ENCODE results near the gene TMEM167A.

The TMEM167A gene

GRCh38 chr5:83031381-83031780 is 45.8 kb downstream of the TMEM167A start:
- H3K4me1 ChIP-seq (ENCODE audit: low read length) = peaks cover 5% of the 10 kb centered on the region

GRCh38 chr5:83029912-83030311 is 47.3 kb downstream of the TMEM167A start:
- Histone ChIP-seq H3K9ac (ENCODE audit: low read length) (no peak overlapping the region), H3K9me2 (replicated peaks; ENCODE audit: insufficient read depth, low read length) (no peaks in the 10 kb centered on the region), H2AFZ (ENCODE audit: low read length) (no peak overlapping the region), H3K27ac (ENCODE audit: low read length) (no peak overlapping the region), H3K36me3 (replicated peaks; ENCODE audit: insufficient read depth, low read length) (no peaks in the 10 kb centered on the region), H4K20me1 (ENCODE audit: insufficient read depth, low read length) (no peaks in the 10 kb centered on the region), H3F3A (ENCODE audit: insufficient read depth, low read length) (no peaks in the 10 kb centered on the region), H3K27me3 (replicated peaks; ENCODE audit: insufficient read depth, low read length) (no peaks in the 10 kb centered on the region), H3K4me3 (ENCODE audit: low read length) (no peak overlapping the region), H3K4me1 (ENCODE audit: low read length) (peaks cover 5% of the 10 kb centered on the region), H3K4me2 (ENCODE audit: low read depth, low read length) (no peak overlapping the region), H3K79me2 (ENCODE audit: low read length) (no peaks in the 10 kb centered on the region), H3K9me3 (replicated peaks; ENCODE audit: insufficient read depth, low read length) (no peaks in the 10 kb centered on the region)
- no peak for TF ChIP-seq EZH2 (optimal IDR thresholded peaks at IDR 0.05; ENCODE audit: low read depth, low read length)
- no peak for DNase-seq

More at GRCh38 chr5:83031381-83031780, 45.8 kb downstream of the TMEM167A start:
- TF ChIP-seq EZH2 (optimal IDR thresholded peaks at IDR 0.05; ENCODE audit: low read depth, low read length) (no peak), EZH2phosphoT487 (IDR thresholded peaks at IDR 0.05; ENCODE audit: low read length) (no peak), CTCF (IDR thresholded peaks at IDR 0.05; ENCODE audit: low read length) (no peak)
- H3K9ac ChIP-seq (ENCODE audit: low read length) = no peak overlapping the region
- no peaks in the 10 kb centered on the region for H3K27me3 ChIP-seq (replicated peaks; ENCODE audit: insufficient read depth, low read length)
- no peaks in the 10 kb centered on the region for H3K36me3 ChIP-seq (replicated peaks; ENCODE audit: insufficient read depth, low read length)
- H3K27ac ChIP-seq (ENCODE audit: low read length) = no peak overlapping the region
- H4K20me1 ChIP-seq (ENCODE audit: insufficient read depth, low read length) = no peaks in the 10 kb centered on the region
- no peak overlapping the region for H3K4me3 ChIP-seq (ENCODE audit: low read length)
- no peak for DNase-seq
- no peaks in the 10 kb centered on the region for H3F3A ChIP-seq (ENCODE audit: insufficient read depth, low read length)
- H2AFZ ChIP-seq (ENCODE audit: low read length) = no peak overlapping the region
- no peak overlapping the region for H3K4me2 ChIP-seq (ENCODE audit: low read depth, low read length)
- H3K9me3 ChIP-seq (replicated peaks; ENCODE audit: insufficient read depth, low read length) = no peaks in the 10 kb centered on the region
- H3K9me2 ChIP-seq (replicated peaks; ENCODE audit: insufficient read depth, low read length) = no peaks in the 10 kb centered on the region
- H3K79me2 ChIP-seq (ENCODE audit: low read length) = no peaks in the 10 kb centered on the region

DNA sequence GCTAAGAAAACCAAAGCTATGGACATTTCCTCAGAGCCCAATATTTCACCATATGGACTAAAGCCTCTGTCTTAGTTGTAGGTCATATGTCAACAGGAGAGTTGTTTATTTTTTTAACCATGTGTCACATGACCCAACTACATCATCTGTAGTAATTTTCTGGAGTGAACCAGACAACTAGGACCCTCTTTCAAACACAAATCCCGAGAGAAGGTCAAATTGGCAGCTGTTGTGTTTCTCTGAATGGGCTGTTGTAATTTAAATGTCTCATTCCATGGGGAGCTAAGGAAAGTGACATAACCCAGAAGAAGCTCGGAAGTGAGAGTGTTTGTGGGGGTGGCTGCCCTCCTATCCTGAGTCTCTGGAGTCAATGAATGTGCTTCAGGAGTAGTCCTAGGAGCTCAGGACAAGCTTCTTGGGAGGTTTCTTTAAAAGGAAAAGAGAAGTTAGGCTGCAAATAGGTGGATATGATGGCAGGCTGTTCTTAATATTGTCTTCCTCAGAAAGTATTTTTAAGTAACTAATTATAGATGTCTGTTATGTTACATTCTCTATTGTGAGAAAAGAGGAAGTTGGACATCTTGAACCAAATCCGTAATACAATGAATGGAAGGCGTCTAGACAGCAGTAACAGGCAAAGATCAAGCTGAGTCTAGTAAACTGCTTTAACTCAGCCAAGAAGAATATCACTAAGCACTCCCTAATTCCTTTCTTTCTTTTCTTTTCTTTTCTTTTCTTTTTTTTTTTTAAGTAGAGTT is 50.1 kb downstream of the TMEM167A start:
- peak; percentile 15 for DNase-seq
- Histone ChIP-seq H3K4me2 (ENCODE audit: low read depth, low read length) (peak overlapping the region; percentile 15; the same call in 1 of the 2 replicates), H3K27me3 (replicated peaks; ENCODE audit: insufficient read depth, low read length) (no peaks in the 10 kb centered on the region), H3K9me3 (replicated peaks; ENCODE audit: insufficient read depth, low read length) (no peaks in the 10 kb centered on the region), H3K4me1 (ENCODE audit: low read length) (peaks cover 5% of the 10 kb centered on the region), H3K9ac (ENCODE audit: low read length) (no peak overlapping the region), H3K27ac (ENCODE audit: low read length) (no peak overlapping the region), H3K9me2 (replicated peaks; ENCODE audit: insufficient read depth, low read length) (no peaks in the 10 kb centered on the region), H2AFZ (ENCODE audit: low read length) (no peak overlapping the region), H3K79me2 (ENCODE audit: low read length) (no peaks in the 10 kb centered on the region), H4K20me1 (ENCODE audit: insufficient read depth, low read length) (no peaks in the 10 kb centered on the region), H3F3A (ENCODE audit: insufficient read depth, low read length) (no peaks in the 10 kb centered on the region), H3K36me3 (replicated peaks; ENCODE audit: insufficient read depth, low read length) (no peaks in the 10 kb centered on the region), H3K4me3 (ENCODE audit: low read length) (no peak overlapping the region)
- no peak for TF ChIP-seq CTCF (IDR thresholded peaks at IDR 0.05; ENCODE audit: low read length)

- Histone ChIP-seq H3K4me2 (ENCODE audit: low read depth, low read length) (no peak overlapping the region), H3K9me3 (replicated peaks; ENCODE audit: insufficient read depth, low read length) (no peaks in the 10 kb centered on the region)
These were observed 50.7 kb downstream of the TMEM167A start for GRCh38 chr5:83026516-83026915.

More at GRCh38 chr5:83026516-83026915, 50.7 kb downstream of the TMEM167A start:
- Histone ChIP-seq H3K27ac (ENCODE audit: low read length) (no peak overlapping the region), H3F3A (ENCODE audit: insufficient read depth, low read length) (no peaks in the 10 kb centered on the region), H4K20me1 (ENCODE audit: insufficient read depth, low read length) (no peaks in the 10 kb centered on the region), H3K36me3 (replicated peaks; ENCODE audit: insufficient read depth, low read length) (no peaks in the 10 kb centered on the region), H3K79me2 (ENCODE audit: low read length) (no peaks in the 10 kb centered on the region), H3K9me2 (replicated peaks; ENCODE audit: insufficient read depth, low read length) (no peaks in the 10 kb centered on the region), H3K27me3 (replicated peaks; ENCODE audit: insufficient read depth, low read length) (no peaks in the 10 kb centered on the region), H3K4me1 (ENCODE audit: low read length) (peaks cover 5% of the 10 kb centered on the region), H3K4me3 (ENCODE audit: low read length) (no peak overlapping the region), H3K9ac (ENCODE audit: low read length) (no peak overlapping the region), H2AFZ (ENCODE audit: low read length) (no peak overlapping the region)
- no peak for DNase-seq
- TF ChIP-seq CTCF (IDR thresholded peaks at IDR 0.05; ENCODE audit: low read length) = no peak
- no peak for TF ChIP-seq EZH2phosphoT487 (IDR thresholded peaks at IDR 0.05; ENCODE audit: low read length)
- no peak for TF ChIP-seq EZH2 (optimal IDR thresholded peaks at IDR 0.05; ENCODE audit: low read depth, low read length)

Data from MM.1S (cell line).